Parietal lobe (tissue), 1 donor: ENCODE data around the gene MFSD6L. TPM values are rescaled to one million over a fixed set of nuclear protein-coding genes. Genes with fewer than 3 reads are reported as not detected.

Source experiments
- total RNA-seq: library from RNA; depleted of rRNA; stranded (reverse); fragments of >200 nt; gene quantifications from one replicate; pipeline ENCODE4 v1.2.3, GENCODE V29; 2014

The MFSD6L gene, protein sequence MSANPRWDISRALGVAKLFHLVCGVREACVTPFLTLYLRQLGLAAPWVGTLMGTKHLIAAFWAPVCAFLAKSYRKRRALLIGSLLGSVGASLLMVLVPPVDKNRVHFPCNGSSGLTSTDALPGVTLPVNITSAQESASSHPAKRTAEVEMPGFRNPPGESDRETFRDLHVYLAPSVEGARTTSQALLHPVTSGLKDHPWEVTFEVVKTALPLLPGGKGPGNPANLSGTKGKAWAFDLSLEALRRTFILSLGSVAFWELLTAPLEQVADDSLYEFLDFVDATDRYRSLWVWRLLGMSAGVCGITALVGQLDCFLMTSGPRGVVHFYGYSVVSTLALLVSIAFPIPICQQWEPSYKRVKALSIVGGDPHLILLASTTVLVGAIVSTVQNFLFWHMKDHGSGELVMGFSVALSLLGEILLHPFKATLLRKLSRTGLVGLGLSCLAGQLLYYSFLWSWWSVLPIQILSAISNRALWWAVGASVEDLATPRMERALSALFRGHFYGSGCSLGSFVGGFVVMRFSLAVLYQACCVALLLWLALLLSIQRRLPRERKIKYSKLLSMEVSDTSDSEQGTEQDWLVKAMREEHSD
- 0.31 TPM for total RNA-seq

DNA sequence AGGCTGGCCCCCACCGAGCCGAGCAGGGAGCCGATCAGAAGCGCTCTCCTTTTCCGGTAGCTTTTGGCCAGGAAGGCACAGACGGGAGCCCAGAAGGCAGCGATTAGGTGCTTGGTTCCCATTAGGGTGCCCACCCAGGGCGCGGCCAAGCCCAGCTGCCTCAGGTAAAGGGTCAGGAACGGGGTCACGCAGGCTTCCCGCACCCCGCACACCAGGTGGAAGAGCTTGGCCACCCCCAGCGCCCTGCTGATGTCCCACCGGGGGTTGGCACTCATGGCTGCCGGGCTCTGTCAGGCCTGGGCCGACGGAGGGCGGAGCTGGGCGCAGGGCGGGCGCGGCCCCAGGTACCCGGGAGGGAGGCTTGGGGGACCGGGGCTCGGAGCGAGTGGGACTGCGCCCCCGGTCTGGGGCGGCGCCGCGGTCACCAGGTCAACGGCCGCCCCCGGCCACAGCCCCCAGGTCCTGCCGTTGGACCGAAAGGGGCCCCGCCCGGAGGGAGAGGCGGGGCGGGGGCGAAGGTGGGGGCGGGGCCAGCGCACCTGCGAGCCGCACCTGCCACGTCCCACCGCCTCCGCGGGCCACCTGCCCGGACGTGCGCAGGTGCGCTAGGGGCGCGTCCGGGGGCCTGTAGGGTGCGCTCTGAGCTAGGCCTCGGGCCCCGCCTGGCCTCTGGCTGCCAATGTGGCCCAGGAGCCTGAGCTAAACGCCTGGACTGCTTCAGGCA is at the start of gene MFSD6L:
Gene MFSD6L, minus strand, starts transcription at position 520 of the 724 bp plus-strand sequence. Its CDS starts 245 bp downstream, at position 275.

DNA sequence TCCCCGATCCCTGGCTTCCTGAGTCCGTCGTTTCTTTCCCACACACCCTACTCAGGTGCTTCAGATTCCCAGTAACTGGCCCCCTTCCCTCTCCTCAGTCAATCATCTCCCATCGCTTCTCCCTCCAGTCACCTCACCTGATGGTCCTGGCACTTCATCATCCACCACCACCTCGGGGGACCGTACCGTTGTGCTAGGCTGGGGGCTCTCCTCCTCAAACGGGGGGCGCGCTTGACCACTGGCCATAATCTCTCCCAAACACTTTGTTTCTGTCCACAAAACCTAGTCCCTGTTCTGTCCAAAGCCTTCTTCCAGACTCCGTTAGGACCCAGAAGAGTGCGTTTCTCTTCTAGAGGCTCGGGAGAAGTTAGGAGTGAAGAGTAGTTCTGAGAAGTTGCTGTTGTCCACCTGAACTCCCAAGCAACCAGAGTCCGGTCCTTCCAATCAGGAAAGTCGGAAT is 41.0 kb downstream of the MFSD6L start, which contains the start of gene SPDYE4:
Gene SPDYE4, minus strand, starts transcription at position 410 of the 460 bp plus-strand sequence. Its CDS starts 164 bp downstream, at position 246.

Other genes starting within 250 kb of the MFSD6L start
- 210 TPM for gene MYH10, start 168.6 kb downstream of the MFSD6L start, total RNA-seq
- gene CCDC42, start 54.5 kb downstream of the MFSD6L start, total RNA-seq = not detected
- gene SPDYE4, start 40.8 kb downstream of the MFSD6L start, total RNA-seq = not detected
- gene PIK3R6, start 68.3 kb upstream of the MFSD6L start, total RNA-seq = 0.94 TPM
- 0.31 TPM for gene PIK3R5, start 166.3 kb upstream of the MFSD6L start, total RNA-seq
- 4.7 TPM for gene NTN1, start 222.1 kb upstream of the MFSD6L start, total RNA-seq